K562 (cell line): ENCODE data around the gene SLBP.

ENCODE experiments used
- TCF7 ChIP-seq: sonication (generic); IDR thresholded peaks from 2 replicates; pipeline ENCODE4 v1.6.1; 2016; ENCODE audit warnings: antibody characterized with exemption, borderline replicate concordance
- ZBTB17 ChIP-seq: fragments of 450-650 bp; formaldehyde crosslinking; IDR thresholded peaks from 2 replicates; pipeline ENCODE4 v1.4.0; 2020; ENCODE audit warnings: mild to moderate bottlenecking
- TF ChIP-seq, protein P1 (sequence below), 3 experiments: IDR thresholded peaks in 2 of 3; conservative IDR thresholded peaks in 1 of 3; 2 replicates each; pipeline ENCODE4 v1.5.1; 2011 to 2012; ENCODE audit warnings: low read length in 3 of 3, mild to moderate bottlenecking in 3 of 3, control low read depth in 2 of 3, improper control_type of control experiment in 1 of 3, inconsistent platforms in 1 of 3, low read depth in 1 of 3, mixed read lengths in 1 of 3, moderate library complexity in 1 of 3; ENCODE audit not compliant: insufficient read depth in 2 of 3

DNA sequence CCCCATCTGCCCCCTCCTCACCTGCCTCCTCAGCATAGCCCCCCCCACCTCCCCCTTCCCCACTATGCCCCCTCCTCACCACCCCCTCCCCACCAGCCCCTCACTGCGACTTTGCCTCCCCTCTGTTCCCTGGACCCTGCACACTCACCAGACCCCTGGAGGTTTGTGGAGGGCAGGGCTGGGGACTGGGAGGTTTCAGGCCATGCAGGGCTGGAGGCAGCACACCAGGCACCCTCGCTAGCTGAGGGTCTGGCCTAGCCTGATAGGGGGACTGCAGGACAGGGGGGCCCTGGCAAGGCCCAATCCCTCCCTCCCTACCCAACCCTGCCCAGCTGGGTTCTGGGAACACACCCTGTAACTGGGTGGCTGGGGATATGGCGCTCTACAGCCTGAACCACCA is 37.3 kb upstream of the SLBP start:
- TF ChIP-seq, protein P1, sequence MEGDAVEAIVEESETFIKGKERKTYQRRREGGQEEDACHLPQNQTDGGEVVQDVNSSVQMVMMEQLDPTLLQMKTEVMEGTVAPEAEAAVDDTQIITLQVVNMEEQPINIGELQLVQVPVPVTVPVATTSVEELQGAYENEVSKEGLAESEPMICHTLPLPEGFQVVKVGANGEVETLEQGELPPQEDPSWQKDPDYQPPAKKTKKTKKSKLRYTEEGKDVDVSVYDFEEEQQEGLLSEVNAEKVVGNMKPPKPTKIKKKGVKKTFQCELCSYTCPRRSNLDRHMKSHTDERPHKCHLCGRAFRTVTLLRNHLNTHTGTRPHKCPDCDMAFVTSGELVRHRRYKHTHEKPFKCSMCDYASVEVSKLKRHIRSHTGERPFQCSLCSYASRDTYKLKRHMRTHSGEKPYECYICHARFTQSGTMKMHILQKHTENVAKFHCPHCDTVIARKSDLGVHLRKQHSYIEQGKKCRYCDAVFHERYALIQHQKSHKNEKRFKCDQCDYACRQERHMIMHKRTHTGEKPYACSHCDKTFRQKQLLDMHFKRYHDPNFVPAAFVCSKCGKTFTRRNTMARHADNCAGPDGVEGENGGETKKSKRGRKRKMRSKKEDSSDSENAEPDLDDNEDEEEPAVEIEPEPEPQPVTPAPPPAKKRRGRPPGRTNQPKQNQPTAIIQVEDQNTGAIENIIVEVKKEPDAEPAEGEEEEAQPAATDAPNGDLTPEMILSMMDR (IDR thresholded peaks at IDR 0.05 in 2 of 3, conservative IDR thresholded peaks at IDR 0.05 in 1 of 3; ENCODE audit: insufficient read depth in 2 of 3, low read depth in 1 of 3, low read length in 3 of 3): no peak
- TF ChIP-seq TCF7: no peak
- TF ChIP-seq ZBTB17 (CRISPR knock-in tag): no peak
